ENCODE results near the gene MIX23. TPM values are rescaled to one million over a fixed set of nuclear protein-coding genes. Genes with fewer than 3 reads are reported as not detected.

Gene MIX23
- total RNA-seq, 1 donor from 2014 or later = 46.6 TPM

GRCh38 chr3:122391681-122392446 is 8.8 kb upstream of the MIX23 start:
- H3K36me3 Mint-ChIP-seq (ENCODE audit: low read depth, unreplicated experiment) = no peaks in the 10 kb centered on the region

GRCh38 chr3:122390665-122391064 is 7.6 kb upstream of the MIX23 start:
- FAIRE-seq (no peak), DNase-seq (ENCODE audit: low read depth) (no peak)
- Mint-ChIP-seq H3K27me3 (ENCODE audit: low read depth, unreplicated experiment) (no peaks in the 10 kb centered on the region), H3K9me3 (ENCODE audit: unreplicated experiment) (no peaks in the 10 kb centered on the region), H3K4me3 (ENCODE audit: unreplicated experiment) (no peak overlapping the region), H3K36me3 (ENCODE audit: low read depth, unreplicated experiment) (no peaks in the 10 kb centered on the region), H3K27ac (ENCODE audit: unreplicated experiment) (no peak overlapping the region), H3K4me1 (ENCODE audit: low read depth, unreplicated experiment) (peaks cover 28% of the 10 kb centered on the region)
- Histone ChIP-seq H3K4me1 (ENCODE audit: insufficient read depth, low read length) (peaks cover 5% of the 10 kb centered on the region), H3K27ac (ENCODE audit: low read depth, low read length) (no peak overlapping the region), H3K4me2 (ENCODE audit: low read length) (no peak overlapping the region), H3K4me3 (ENCODE audit: insufficient read depth, low read depth, low read length) (no peak overlapping the region), H3K79me2 (ENCODE audit: insufficient read depth, low read length) (no peaks in the 10 kb centered on the region), H3K27me3 (ENCODE audit: insufficient read depth, low read length) (no peaks in the 10 kb centered on the region), H4K20me1 (ENCODE audit: insufficient read depth, low read length) (no peaks in the 10 kb centered on the region), H3K36me3 (ENCODE audit: insufficient read depth, low read length) (no peaks in the 10 kb centered on the region), H3K9me3 (ENCODE audit: insufficient read depth, low read depth, low read length) (no peaks in the 10 kb centered on the region), H3K9ac (ENCODE audit: low read length) (no peak overlapping the region), H2AFZ (ENCODE audit: low read depth, low read length) (no peak overlapping the region)
- no peak for TF ChIP-seq CTCF (IDR thresholded peaks at IDR 0.05; ENCODE audit: insufficient read depth, low read depth, low read length)
- no peak for TF ChIP-seq EZH2 (IDR thresholded peaks at IDR 0.05; ENCODE audit: insufficient read depth, low read length)

More at GRCh38 chr3:122391681-122392446, 8.8 kb upstream of the MIX23 start:
- H3K4me1 ChIP-seq (ENCODE audit: insufficient read depth, low read length) = peaks cover 5% of the 10 kb centered on the region
- Mint-ChIP-seq H3K4me3 (ENCODE audit: unreplicated experiment) (no peak overlapping the region), H3K27ac (ENCODE audit: unreplicated experiment) (no peak overlapping the region), H3K27me3 (ENCODE audit: low read depth, unreplicated experiment) (no peaks in the 10 kb centered on the region), H3K9me3 (ENCODE audit: unreplicated experiment) (no peaks in the 10 kb centered on the region), H3K4me1 (ENCODE audit: low read depth, unreplicated experiment) (peaks cover 39% of the 10 kb centered on the region)
- H3K9me3 ChIP-seq (ENCODE audit: insufficient read depth, low read depth, low read length) = no peaks in the 10 kb centered on the region
- no peaks in the 10 kb centered on the region for H3K79me2 ChIP-seq (ENCODE audit: insufficient read depth, low read length)
- no peak overlapping the region for H3K27ac ChIP-seq (ENCODE audit: low read depth, low read length)
- no peak overlapping the region for H3K4me3 ChIP-seq (ENCODE audit: insufficient read depth, low read depth, low read length)
- FAIRE-seq (peak; percentile 17), DNase-seq (ENCODE audit: low read depth) (no peak)
- no peaks in the 10 kb centered on the region for H4K20me1 ChIP-seq (ENCODE audit: insufficient read depth, low read length)
- H3K4me2 ChIP-seq (ENCODE audit: low read length) = no peak overlapping the region
- no peak overlapping the region for H3K9ac ChIP-seq (ENCODE audit: low read length)
- H3K36me3 ChIP-seq (ENCODE audit: insufficient read depth, low read length) = no peaks in the 10 kb centered on the region
- TF ChIP-seq EZH2 (IDR thresholded peaks at IDR 0.05; ENCODE audit: insufficient read depth, low read length) = no peak
- TF ChIP-seq CTCF (IDR thresholded peaks at IDR 0.05; ENCODE audit: insufficient read depth, low read depth, low read length) = no peak
- H3K27me3 ChIP-seq (ENCODE audit: insufficient read depth, low read length) = no peaks in the 10 kb centered on the region
- no peak overlapping the region for H2AFZ ChIP-seq (ENCODE audit: low read depth, low read length)

- Mint-ChIP-seq H3K27ac (ENCODE audit: unreplicated experiment) (no peak overlapping the region), H3K4me1 (ENCODE audit: low read depth, unreplicated experiment) (peaks cover 24% of the 10 kb centered on the region), H3K27me3 (ENCODE audit: low read depth, unreplicated experiment) (no peaks in the 10 kb centered on the region), H3K36me3 (ENCODE audit: low read depth, unreplicated experiment) (no peaks in the 10 kb centered on the region), H3K4me3 (ENCODE audit: unreplicated experiment) (no peak overlapping the region), H3K9me3 (ENCODE audit: unreplicated experiment) (no peaks in the 10 kb centered on the region)
- peaks cover 5% of the 10 kb centered on the region for H3K4me1 ChIP-seq (ENCODE audit: insufficient read depth, low read length)
- H4K20me1 ChIP-seq (ENCODE audit: insufficient read depth, low read length) = no peaks in the 10 kb centered on the region
- no peaks in the 10 kb centered on the region for H3K79me2 ChIP-seq (ENCODE audit: insufficient read depth, low read length)
- TF ChIP-seq CTCF (IDR thresholded peaks at IDR 0.05; ENCODE audit: insufficient read depth, low read depth, low read length) (no peak), EZH2 (IDR thresholded peaks at IDR 0.05; ENCODE audit: insufficient read depth, low read length) (no peak)
- H2AFZ ChIP-seq (ENCODE audit: low read depth, low read length) = no peak overlapping the region
- H3K9me3 ChIP-seq (ENCODE audit: insufficient read depth, low read depth, low read length) = no peaks in the 10 kb centered on the region
- no peak overlapping the region for H3K4me2 ChIP-seq (ENCODE audit: low read length)
- no peak for DNase-seq (ENCODE audit: low read depth)
- H3K27ac ChIP-seq (ENCODE audit: low read depth, low read length) = no peak overlapping the region
- no peaks in the 10 kb centered on the region for H3K27me3 ChIP-seq (ENCODE audit: insufficient read depth, low read length)
- FAIRE-seq = no peak
- H3K4me3 ChIP-seq (ENCODE audit: insufficient read depth, low read depth, low read length) = no peak overlapping the region
- no peak overlapping the region for H3K9ac ChIP-seq (ENCODE audit: low read length)
- H3K36me3 ChIP-seq (ENCODE audit: insufficient read depth, low read length) = no peaks in the 10 kb centered on the region
Observed at GRCh38 chr3:122389892-122390291, 6.9 kb upstream of the MIX23 start.
